Subcutaneous preadipocyte (primary cell): ENCODE measurements around the gene PEX10. TPM values are rescaled to one million over a fixed set of nuclear protein-coding genes. Genes with fewer than 3 reads are reported as not detected.

Source experiments
- total RNA-seq: library from RNA; depleted of rRNA; stranded (reverse); fragments of >200 nt; gene quantifications from 2 replicates; pipeline ENCODE4 v1.2.3, GENCODE V29; 2012

PEX10 gene
- total RNA-seq = 26.8 and 29.1 TPM in 2 replicates

DNA sequence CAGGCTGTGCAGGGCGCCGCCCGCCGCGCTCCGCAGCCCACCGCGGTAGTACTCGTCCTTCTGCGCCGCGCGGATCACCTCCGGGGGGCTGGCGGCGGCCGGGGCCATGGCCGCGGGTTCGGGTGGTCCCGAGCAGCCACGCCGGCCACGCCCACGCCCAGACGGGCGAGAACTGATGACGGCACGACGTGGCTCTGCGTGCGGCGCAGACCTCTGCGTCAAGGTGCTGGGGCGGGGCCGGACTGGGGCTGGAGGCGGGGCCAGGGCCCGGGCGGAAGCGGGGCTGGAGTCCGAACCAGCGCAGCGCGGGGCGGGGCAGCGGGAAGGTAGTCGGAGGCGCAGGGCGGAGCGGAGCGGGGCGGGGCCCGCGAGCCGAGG lies at the start of gene PEX10:
Gene PEX10, minus strand, starts transcription at position 170 of the 378 bp plus-strand sequence. Its CDS starts 62 bp downstream, at position 108.

GRCh38 chr1:2391041-2391930 lies 21.1 kb downstream of the PEX10 start, which contains the start of the genes MORN1 and RER1:
MORN1 (minus strand) TSS chr1:2391554; CDS start chr1:2391533, 21 bp downstream.
RER1 (plus strand) TSS chr1:2391841; CDS start chr1:2395791, 3,950 bp downstream.

Other genes with a start within 250 kb of the PEX10 start
- 15.4 and 18.0 TPM in 2 replicates for gene FAAP20, start 217.8 kb downstream of the PEX10 start, total RNA-seq
- gene SKI, start 184.2 kb downstream of the PEX10 start, total RNA-seq = 18.4 and 22.3 TPM in 2 replicates
- gene MORN1, start 21.0 kb downstream of the PEX10 start, total RNA-seq = 8.1 and 11.1 TPM in 2 replicates
- 65.4 and 97.6 TPM in 2 replicates for gene RER1, start 20.7 kb downstream of the PEX10 start, total RNA-seq
- gene PLCH2, start 63.7 kb upstream of the PEX10 start, total RNA-seq = 0.20 TPM in 1 of 2 replicates, not detected in the other
- 16.5 and 27.4 TPM in 2 replicates for gene PANK4, start 114.0 kb upstream of the PEX10 start, total RNA-seq
- gene HES5, start 117.7 kb upstream of the PEX10 start, total RNA-seq = not detected in 2 replicates
- 8.6 and 11.4 TPM in 2 replicates for gene TNFRSF14, start 143.8 kb upstream of the PEX10 start, total RNA-seq
- 11.0 and 16.8 TPM in 2 replicates for gene PRXL2B, start 174.2 kb upstream of the PEX10 start, total RNA-seq
- not detected in 2 replicates for gene MMEL1, start 220.5 kb upstream of the PEX10 start, total RNA-seq